ENCODE measurements around the gene MOB3C. TPM values are rescaled to one million over a fixed set of nuclear protein-coding genes. Genes with fewer than 3 reads are reported as not detected.

Gene MOB3C
- total and polyA plus RNA-seq, 10 of the 15 experiments (the other 5 are each of a cell fraction or from before 2014, with no cell fraction given): 1.0 to 16.0 (median 9.4) TPM

DNA sequence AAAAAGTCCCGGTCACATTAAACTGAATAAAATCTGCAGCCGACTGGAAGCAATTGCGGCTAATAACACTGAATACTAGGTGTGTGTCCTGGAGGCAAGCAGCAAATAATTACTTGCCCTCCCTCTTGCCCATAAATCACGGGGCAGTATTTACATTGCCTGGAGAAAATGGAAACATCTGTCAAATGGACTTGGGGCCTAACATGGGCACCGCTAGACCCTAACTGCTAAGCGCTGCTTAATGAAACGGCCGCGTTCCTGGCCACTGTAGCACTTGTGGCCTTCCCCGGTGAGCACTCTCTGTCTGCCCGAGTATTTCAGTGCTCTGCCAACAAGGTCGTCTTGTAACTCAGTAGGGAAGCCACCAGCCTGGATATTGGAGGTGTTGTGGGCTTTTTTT lies 41.3 kb downstream of the MOB3C start:
- no peak for TF ChIP-seq TCF12 (IDR thresholded peaks at IDR 0.05; ENCODE audit: low read depth, low read length)
- TF ChIP-seq, protein P1, sequence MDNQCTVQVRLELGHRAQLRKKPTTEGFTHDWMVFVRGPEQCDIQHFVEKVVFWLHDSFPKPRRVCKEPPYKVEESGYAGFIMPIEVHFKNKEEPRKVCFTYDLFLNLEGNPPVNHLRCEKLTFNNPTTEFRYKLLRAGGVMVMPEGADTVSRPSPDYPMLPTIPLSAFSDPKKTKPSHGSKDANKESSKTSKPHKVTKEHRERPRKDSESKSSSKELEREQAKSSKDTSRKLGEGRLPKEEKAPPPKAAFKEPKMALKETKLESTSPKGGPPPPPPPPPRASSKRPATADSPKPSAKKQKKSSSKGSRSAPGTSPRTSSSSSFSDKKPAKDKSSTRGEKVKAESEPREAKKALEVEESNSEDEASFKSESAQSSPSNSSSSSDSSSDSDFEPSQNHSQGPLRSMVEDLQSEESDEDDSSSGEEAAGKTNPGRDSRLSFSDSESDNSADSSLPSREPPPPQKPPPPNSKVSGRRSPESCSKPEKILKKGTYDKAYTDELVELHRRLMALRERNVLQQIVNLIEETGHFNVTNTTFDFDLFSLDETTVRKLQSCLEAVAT (IDR thresholded peaks at IDR 0.05): no peak
- TF ChIP-seq GABPA (IDR thresholded peaks at IDR 0.05; ENCODE audit: low read depth): no peak
- TF ChIP-seq, protein P2, sequence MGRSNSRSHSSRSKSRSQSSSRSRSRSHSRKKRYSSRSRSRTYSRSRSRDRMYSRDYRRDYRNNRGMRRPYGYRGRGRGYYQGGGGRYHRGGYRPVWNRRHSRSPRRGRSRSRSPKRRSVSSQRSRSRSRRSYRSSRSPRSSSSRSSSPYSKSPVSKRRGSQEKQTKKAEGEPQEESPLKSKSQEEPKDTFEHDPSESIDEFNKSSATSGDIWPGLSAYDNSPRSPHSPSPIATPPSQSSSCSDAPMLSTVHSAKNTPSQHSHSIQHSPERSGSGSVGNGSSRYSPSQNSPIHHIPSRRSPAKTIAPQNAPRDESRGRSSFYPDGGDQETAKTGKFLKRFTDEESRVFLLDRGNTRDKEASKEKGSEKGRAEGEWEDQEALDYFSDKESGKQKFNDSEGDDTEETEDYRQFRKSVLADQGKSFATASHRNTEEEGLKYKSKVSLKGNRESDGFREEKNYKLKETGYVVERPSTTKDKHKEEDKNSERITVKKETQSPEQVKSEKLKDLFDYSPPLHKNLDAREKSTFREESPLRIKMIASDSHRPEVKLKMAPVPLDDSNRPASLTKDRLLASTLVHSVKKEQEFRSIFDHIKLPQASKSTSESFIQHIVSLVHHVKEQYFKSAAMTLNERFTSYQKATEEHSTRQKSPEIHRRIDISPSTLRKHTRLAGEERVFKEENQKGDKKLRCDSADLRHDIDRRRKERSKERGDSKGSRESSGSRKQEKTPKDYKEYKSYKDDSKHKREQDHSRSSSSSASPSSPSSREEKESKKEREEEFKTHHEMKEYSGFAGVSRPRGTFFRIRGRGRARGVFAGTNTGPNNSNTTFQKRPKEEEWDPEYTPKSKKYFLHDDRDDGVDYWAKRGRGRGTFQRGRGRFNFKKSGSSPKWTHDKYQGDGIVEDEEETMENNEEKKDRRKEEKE (IDR thresholded peaks at IDR 0.05): no peak
- TF ChIP-seq NBN (IDR thresholded peaks at IDR 0.05): no peak
- TF ChIP-seq STAT3 (IDR thresholded peaks at IDR 0.05; ENCODE audit: low read depth, low read length): no peak
- no peak for TF ChIP-seq NFXL1 (IDR thresholded peaks at IDR 0.05; ENCODE audit: borderline replicate concordance)
- TF ChIP-seq, protein P3, sequence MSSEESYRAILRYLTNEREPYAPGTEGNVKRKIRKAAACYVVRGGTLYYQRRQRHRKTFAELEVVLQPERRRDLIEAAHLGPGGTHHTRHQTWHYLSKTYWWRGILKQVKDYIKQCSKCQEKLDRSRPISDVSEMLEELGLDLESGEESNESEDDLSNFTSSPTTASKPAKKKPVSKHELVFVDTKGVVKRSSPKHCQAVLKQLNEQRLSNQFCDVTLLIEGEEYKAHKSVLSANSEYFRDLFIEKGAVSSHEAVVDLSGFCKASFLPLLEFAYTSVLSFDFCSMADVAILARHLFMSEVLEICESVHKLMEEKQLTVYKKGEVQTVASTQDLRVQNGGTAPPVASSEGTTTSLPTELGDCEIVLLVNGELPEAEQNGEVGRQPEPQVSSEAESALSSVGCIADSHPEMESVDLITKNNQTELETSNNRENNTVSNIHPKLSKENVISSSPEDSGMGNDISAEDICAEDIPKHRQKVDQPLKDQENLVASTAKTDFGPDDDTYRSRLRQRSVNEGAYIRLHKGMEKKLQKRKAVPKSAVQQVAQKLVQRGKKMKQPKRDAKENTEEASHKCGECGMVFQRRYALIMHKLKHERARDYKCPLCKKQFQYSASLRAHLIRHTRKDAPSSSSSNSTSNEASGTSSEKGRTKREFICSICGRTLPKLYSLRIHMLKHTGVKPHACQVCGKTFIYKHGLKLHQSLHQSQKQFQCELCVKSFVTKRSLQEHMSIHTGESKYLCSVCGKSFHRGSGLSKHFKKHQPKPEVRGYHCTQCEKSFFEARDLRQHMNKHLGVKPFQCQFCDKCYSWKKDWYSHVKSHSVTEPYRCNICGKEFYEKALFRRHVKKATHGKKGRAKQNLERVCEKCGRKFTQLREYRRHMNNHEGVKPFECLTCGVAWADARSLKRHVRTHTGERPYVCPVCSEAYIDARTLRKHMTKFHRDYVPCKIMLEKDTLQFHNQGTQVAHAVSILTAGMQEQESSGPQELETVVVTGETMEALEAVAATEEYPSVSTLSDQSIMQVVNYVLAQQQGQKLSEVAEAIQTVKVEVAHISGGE (CRISPR knock-in tag; IDR thresholded peaks at IDR 0.05): no peak
- TF ChIP-seq, protein P4, sequence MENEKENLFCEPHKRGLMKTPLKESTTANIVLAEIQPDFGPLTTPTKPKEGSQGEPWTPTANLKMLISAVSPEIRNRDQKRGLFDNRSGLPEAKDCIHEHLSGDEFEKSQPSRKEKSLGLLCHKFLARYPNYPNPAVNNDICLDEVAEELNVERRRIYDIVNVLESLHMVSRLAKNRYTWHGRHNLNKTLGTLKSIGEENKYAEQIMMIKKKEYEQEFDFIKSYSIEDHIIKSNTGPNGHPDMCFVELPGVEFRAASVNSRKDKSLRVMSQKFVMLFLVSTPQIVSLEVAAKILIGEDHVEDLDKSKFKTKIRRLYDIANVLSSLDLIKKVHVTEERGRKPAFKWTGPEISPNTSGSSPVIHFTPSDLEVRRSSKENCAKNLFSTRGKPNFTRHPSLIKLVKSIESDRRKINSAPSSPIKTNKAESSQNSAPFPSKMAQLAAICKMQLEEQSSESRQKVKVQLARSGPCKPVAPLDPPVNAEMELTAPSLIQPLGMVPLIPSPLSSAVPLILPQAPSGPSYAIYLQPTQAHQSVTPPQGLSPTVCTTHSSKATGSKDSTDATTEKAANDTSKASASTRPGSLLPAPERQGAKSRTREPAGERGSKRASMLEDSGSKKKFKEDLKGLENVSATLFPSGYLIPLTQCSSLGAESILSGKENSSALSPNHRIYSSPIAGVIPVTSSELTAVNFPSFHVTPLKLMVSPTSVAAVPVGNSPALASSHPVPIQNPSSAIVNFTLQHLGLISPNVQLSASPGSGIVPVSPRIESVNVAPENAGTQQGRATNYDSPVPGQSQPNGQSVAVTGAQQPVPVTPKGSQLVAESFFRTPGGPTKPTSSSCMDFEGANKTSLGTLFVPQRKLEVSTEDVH (IDR thresholded peaks at IDR 0.05; ENCODE audit: low read depth, partially characterized antibody): no peak
- no peak for TF ChIP-seq MEF2A (IDR thresholded peaks at IDR 0.05; ENCODE audit: insufficient read depth, low read depth, low read length)
- no peak for TF ChIP-seq CHD4 (IDR thresholded peaks at IDR 0.05)
- TF ChIP-seq SUZ12 (IDR thresholded peaks at IDR 0.05; ENCODE audit: unreplicated experiment): no peak
- no peak for TF ChIP-seq ZZZ3 (IDR thresholded peaks at IDR 0.05; ENCODE audit: control insufficient read depth, insufficient read length, low read depth)
- no peak for TF ChIP-seq BHLHE40 (IDR thresholded peaks at IDR 0.05; ENCODE audit: borderline replicate concordance in 1 of 2, low read depth in 2 of 2, low read length in 1 of 2)
- 99% methylated on average over 12 of the region's 12 CpGs for WGBS (ENCODE audit: insufficient coverage, insufficient replicate concordance, low lambda C conversion rate, missing lambda C conversion rate)
- ChIA-PET SMC1A (ENCODE audit: uncharacterized antibody, unreplicated experiment) (interaction anchor here (1.2 kb wide), 1 partner anchor 21 kb away, joined by 3 read pairs; no protein-coding TSS in a partner anchor), POLR2A (no interaction called here), CTCF (interaction anchor here (0.9 to 1.0 kb wide), 2 partner anchors 47 to 74 kb away, joined by 3 to 5 read pairs; no protein-coding TSS in a partner anchor), RAD21 (ENCODE audit: unreplicated experiment) (interaction anchor here (1.4 kb wide), 1 partner anchor 47 kb away, joined by 3 read pairs; no protein-coding TSS in a partner anchor)
- no peak for DNase-seq (ENCODE audit: low read depth, low spot score)
- no peaks in the 10 kb centered on the region for H3K79me2 ChIP-seq (ENCODE audit: control insufficient read depth, insufficient read depth, low read length)
- H3K9ac ChIP-seq (ENCODE audit: control insufficient read depth, insufficient read depth, low read length): no peak overlapping the region
- intact Hi-C loops (cut with micrococcal nuclease; ENCODE audit: unreplicated experiment): no loop called here
- no TSS peak for BruUV-seq (replicated peaks)
- H3K9me3 ChIP-seq (replicated peaks; ENCODE audit: control insufficient read depth, insufficient read depth, low read length): no peaks in the 10 kb centered on the region
- H2AFZ ChIP-seq (ENCODE audit: control insufficient read depth, low read depth, low read length): no peak overlapping the region
- peaks cover 2 to 12% of the 10 kb centered on the region in 2 experiments; a peak in 3 of 4 replicates for H3K36me3 ChIP-seq (ENCODE audit: control insufficient read depth in 2 of 2, insufficient read depth in 2 of 2, low read length in 1 of 2)
- no peak overlapping the region for H3K4me3 ChIP-seq
- FAIRE-seq: no peak
- H4K20me1 ChIP-seq (ENCODE audit: control insufficient read depth, insufficient read depth): no peaks in the 10 kb centered on the region
- in situ Hi-C loops (cut with MboI): no loop called here
- ATAC-seq: no peak
- H3K4me2 ChIP-seq (ENCODE audit: control insufficient read depth, insufficient read depth): no peak overlapping the region
- H3K27me3 ChIP-seq (replicated peaks in 1 of 2; ENCODE audit: control insufficient read depth in 2 of 2, insufficient read depth in 2 of 2, low read length in 1 of 2): no peaks in the 10 kb centered on the region
- H3K27ac ChIP-seq (ENCODE audit: control insufficient read depth, insufficient read depth): no peak overlapping the region
- no peaks in the 10 kb centered on the region for H3K4me1 ChIP-seq (ENCODE audit: control insufficient read depth, insufficient read depth, low read length)
